Activated naive CD8-positive, alpha-beta T cell treated with anti-CD3 and anti-CD28 coated beads, Interleukin-2, amount 50 U/mL, for 16 hours (primary cell): ENCODE measurements around the gene GPR143.
"Not testable (repeated sequence)": the region's sequence is repeated elsewhere in the genome, so short reads cannot be mapped to it uniquely, and the experiment has no call there.

ENCODE experiments used
- DNase-seq: peaks from one replicate; pipeline ENCODE4 v3.0.0-alpha.2; 2020; ENCODE audit warnings: low read depth, low spot score

Gene GPR143

DNA sequence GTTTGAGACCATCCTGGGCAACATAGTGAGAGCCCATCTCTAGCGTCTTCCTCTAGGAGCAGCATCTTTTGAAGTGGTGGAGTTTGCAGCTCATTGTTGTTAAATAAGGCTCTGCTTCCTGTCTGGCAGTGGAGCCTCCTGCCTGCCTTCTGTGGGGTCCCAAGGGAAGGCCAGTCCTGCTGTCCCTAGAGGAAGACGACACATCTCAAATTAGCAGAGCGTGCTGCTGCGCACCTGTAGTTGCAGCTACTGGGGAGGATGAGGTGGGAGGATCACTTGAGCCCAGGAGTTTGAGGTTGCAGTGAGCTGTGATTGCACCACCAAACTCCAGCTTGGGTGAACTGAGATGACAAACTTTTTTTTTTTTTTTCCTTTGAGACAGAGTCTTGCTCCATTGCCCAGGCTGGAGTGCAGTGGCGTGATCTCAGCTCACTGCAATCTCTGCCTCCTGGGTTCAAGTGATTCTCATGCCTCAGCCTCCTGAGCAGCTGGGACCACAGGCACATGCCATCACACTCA, 2.7 kb upstream of the GPR143 start:
- not testable (repeated sequence) for DNase-seq

DNA sequence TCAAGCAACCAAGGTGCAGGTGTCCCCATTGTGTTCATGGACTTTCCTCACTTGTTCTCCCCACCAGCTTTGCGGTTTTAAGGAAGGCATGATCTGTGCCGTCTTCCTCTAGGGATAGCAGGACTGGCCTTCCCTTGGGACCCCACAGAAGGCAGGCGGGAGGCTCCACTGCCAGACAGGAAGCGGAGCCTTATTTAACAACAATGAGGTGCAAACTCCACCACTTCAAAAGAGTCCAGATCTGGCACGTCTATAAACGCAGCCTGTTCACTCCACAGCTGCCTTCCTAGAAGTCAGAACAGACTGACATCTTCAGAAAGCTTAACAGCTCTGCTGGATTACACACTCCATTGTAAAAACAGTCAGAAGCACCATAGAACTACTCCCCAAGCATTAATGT, 1.7 kb upstream of the GPR143 start:
- no peak for DNase-seq

DNA sequence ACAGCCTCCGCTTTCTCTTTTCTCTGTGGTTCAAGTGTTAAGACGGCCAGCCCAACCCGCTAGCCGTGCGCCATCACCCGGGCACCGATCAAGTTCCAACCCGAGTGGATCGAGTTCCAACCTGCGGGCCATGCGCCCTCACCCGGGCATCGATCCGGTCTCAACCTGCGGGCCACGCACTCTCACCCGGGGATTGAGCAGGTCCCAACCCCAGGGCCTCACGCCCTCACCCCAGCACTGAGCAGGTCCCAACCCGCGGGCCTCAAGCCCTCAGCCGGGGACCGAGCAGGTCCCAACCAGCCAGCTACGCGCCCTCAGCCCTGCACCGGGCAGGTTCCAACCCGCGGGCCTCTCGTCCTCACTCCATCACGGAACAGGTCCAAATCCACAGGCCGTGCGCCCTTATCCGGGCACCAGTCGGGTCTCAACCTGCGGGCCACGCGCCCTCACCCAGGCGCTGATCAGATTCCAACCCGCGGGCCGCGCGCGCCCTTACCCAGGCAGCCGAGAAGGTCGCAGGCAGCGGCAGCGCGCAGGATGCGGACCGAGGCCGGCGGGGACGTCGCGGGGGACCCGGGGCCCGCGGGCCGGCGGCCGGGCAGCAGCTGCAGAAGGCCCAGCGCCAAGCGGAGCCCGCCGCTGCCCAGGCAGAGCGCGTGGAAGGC, 443 bp downstream of the GPR143 start:
- no peak for DNase-seq

DNA sequence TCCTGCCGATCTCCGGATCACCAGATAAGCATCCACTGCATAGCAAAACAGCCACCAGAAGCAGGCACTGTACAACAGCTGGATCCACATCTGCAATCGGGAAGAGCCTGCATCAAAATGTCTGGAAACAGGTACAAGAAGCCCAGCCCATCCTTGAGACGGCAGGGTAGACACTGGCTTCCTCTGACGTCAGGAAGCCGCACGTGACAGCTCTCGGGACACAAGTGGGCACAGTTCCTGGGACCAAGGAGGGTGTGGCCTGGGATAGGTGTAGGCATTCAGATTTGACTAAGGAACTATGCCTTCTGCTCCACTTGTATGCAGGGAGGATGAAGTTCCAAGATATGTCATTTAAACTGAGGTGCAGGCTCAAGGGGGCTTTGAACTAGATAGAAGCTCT, 6.3 kb downstream of the GPR143 start:
- no peak for DNase-seq

DNA sequence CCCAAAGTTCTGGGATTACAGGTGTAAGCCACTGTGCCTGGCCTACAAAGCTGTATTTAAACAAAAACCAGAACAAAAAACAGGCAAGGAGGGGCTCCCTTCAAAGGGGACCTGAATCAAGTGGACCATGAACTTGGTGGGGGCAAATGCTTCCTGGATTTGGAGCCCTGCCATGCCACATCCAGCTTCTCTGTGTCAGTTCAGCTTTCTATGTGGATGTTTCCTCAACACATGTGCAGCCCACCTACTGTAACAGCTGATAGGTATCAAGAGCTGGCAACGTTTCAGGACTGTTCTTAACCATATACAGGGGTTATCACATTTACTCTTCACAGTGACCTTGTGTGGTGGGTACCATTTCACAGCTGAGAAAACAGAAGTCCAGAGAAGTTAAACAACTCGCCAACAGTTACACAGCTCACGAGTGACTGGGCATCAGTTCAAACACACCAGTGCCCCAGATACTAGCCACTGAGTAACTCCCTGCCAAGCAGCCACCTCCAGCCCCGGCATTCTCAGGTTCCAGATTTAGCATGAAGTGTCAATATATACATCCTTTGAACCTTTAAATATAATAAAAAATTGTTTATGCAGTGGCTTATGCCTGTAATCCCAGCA, 7.5 kb downstream of the GPR143 start:
- no peak for DNase-seq

DNA sequence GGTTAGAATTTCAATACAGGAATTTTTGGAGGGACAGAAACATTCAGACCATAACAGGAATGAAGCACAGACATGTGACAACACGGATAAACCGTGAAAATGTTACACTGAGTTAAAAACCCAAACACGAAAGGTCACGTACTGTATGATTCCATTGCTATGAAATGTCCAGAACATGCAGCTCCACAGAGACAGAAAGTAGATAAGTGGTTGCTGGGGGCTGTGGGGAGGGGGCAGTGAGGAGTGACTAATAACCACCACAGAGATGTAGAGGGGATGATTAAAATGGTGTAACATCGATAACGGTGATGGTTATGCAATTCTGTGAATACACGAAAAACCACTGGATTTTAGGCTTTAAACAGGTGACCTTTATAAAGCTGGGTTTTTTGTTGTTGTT, 8.3 kb downstream of the GPR143 start:
- no peak for DNase-seq

DNA sequence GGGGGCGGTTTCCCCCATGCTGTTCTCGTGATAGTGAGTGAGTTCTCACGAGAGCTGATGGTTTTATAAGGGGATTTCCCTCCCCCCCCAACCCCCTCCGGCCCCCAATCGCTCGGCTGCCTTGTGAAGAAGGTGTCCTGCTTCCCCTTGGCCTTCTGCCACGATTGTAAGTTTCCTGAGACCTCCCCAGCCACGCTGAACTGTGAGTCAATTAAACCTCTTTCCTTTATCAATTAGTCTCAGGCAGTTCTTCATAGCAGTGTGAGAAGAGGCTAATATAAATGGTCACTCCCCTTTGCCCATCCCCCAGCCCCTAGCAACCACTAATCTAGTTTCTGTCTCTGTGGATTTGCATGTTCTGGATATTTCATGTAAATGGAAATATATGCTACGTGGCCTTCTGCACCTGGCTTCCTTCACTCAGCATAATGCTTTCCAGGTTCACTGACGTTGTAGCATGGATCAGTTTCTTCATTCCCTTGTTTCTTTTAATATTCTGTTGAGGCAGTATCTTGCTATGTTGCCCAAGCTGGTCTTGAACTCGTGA, 16.4 kb downstream of the GPR143 start:
- DNase-seq, result no peak

DNA sequence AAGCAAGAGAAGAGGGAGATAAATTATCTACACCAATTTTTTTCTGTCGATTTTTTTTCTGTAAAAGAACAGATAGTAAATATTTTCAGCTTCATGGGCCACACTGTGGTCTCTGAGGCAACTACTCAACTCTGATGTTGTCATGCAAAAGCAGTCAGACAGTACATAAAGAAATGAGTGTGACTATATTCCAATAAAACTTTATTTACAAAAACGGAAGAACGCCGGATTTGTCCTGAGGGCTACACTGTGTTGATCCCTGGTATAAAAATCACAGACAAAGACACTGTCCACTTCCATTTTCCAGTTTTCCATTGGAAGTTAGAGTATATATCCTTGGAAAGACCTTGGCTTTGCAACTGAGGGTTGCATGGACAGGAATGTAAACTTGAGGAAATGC, 18.0 kb downstream of the GPR143 start:
- no peak for DNase-seq

DNA sequence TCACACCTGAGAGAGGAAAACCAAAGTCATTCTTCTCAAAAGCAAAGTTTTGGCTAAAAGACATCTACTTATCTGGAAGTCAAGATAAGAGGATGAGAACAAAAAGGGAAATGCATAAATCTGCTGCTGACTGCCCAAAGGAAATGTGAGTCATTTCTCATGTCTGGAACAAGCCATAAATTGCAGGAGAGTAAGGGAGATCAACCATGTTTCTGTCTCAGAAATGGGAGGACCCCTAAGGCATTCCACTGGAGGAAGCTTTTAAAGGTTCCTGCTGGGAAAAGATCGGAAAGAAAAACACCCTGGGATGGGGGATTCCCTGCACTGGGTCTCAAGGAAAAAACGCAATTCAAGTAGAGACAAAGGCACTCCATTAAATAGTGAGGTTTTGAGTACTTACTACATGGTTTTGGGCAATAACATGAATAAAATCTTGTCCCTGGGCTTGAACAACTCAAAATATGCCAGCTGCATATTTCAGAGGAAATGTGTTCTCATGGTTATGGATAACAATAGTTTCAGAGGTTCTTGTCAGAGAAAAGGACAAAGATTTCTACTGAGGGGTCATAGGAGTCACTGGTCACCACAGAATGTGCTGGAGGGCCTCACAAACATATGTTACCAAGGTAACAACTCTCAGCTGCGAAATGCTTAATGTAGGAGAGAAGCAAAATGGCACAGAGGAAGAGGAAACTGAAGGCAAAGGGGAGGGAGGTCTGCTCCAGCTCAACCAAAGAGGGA, 19.3 kb downstream of the GPR143 start:
- no peak for DNase-seq

DNA sequence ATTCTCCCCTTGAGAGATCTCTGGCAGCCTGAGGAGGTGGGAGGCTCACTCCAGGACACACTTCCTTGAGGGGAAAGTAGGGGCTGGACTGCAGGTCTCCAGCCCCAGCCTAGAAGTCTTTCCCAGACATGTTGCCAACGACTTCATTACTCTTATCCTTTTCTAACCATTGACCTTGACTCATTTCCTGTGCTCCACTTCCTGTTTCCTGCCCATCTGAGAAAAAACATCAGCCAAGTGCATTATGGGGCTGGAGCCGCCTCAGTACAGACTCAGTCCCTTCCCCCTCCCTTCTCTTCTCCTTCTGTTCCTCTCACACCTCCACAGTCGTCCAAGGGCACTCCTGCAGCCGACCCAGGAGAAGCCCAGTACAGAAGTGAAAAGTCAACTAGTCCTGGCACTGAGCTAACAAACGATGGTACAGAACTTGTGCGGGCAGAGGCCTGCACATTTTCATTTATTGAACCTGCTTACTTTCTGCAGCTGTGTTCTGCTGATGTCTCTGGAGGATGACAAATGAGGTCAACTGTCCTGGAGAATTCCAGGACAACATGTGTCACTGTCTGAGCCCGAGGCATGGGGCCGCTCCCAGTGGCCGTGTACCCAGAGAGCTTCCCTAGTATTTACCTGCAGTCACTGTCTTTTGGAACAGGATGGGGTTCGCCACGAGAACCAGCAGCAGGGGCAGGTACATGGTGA, 20.1 kb downstream of the GPR143 start:
- no peak for DNase-seq

DNA sequence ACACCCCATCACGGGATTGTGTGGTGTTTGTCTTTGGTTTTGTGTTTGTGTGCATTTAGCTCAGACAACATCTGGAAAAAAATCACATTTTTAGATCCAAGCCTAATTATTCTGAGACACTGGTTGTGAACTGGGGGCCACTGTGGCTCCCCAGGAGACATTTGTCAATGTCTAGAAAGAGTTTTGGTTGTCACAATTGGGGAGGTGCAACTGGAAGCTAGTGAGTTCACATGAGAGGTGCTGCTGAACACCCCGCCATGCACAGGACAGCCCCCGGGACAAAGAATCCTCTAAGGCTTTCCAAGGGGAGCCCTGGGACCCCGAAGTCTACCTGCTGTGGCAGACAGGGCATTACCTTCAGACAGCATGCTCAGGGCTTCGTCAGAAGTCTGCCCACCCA, 26.5 kb downstream of the GPR143 start:
- no peak for DNase-seq

DNA sequence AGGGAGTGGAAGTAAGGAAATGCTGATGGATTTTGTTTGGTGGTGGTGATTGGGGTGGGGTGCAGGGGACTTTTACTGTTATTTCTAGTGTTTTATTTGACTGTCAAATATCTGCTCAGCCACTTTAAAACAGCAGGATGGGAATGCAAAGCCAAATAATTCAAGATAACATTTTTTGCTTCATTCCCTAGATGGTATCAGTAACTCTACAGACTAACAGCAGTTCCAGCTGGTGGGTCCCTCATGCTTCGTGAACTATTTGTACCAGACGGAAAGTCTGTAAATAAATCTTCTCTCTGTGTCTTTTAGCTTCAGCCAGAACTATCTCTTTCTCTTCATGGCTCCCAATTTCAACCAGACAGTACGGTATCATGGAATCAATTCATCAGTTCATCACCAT, 27.5 kb downstream of the GPR143 start:
- DNase-seq, result no peak

DNA sequence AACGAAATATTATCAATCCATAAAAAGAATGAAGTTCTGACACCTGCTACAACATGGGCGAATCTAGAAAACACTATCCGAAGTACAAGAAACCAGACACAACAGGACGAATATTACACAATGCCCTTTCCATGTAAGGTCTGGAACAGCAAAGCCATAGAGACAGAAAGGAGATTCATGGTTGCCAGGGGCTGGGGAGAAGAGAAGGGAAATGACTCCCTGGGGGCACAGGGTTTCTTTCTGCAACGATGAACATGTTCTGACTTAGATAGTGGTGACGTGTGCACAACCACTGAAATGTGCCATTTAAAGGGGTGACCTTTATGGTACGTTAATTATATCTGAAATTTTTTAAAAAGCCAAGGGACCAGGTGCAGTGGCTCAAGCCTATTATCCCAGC, 28.3 kb downstream of the GPR143 start:
- no peak for DNase-seq

DNA sequence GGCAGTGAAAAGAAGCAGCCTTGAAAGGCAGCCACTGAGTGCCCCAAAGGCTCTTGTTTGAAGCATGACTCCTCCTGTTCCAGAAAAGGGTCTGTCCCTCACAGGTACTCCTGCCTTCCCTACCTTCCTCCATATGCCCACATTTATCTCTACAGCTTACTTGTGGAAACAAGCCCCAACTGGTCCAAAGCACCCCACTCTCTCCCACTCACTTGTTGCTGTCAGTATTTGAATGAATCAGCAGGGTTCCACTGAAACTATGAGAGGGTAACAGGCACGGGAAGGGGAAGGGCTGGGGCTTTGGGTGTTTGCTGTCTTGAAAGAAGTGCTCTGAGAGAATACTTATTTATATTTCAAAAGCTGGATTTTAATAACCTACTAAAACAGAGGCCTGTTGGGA, 34.9 kb downstream of the GPR143 start:
- no peak for DNase-seq

DNA sequence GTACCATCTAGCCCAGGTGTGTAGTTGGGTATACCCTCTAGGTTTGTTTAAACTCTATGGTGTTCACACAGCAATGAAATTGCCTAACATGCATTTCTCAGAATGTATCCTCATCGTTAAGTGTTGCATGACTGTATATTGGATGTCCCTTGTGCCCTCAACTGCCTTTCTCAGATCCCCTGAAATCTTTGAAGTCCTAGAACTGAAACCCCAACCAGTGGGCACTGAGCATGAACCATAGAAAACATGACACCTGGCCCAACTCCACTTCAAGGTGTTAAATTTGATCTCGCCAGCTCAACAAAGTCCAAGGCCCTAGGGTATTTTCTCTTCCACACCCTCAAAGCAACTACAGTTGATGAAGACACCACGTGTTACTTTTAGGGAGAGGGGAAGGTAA, 35.6 kb downstream of the GPR143 start:
- DNase-seq, result no peak

DNA sequence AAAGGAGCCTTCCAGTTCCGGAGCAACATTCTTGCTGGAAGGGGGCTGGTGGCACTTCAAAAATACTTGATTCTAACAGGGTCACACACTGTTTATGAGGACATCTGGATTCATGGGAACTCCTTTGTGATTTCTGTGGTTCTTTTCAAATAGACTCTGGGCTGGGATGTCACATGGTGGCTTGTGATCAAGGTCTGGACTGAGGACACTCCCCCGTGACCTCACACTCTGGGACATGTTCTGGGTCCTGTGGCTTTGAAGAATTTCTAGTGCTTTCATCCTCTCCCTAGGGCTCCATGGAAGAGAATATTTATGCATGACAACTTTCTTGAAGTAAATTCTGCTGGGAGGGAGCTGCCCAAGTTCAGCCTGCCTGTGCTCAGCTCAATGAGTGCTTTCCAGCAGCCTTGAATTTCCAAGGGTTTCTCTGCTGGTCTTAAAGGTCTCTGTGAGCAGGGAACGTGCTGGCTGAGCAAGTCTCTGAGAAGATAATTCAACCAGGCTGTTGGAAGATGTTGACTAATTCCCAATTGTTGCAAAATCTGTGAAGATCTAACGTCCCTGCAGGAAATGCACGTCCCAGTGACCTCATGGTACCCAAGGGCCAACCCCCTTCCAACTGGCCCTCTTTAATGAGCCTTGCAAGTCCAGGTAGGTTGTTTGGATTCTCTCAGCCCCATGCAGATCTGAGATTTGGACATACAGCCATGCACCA, 36.3 kb downstream of the GPR143 start:
- no peak for DNase-seq

DNA sequence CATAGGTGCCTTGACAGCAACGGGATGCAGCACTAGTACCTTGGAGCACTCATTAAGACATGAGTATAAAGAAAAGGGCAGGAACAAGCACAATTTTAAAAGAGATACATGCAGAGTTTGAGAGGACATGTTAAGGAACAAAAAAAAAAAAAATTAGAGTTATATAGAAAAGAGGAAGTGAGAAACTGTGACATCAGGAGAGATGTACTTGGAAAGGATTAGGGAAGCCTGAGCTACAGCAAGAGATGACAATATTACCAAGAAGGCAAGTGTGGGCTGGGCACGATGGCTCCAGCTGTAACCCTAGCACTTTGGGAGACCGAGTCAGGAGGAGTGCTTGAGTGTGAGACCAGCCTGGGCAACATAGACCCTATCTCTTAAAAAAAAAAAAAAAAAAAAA, 37.4 kb downstream of the GPR143 start:
- no peak for DNase-seq

DNA sequence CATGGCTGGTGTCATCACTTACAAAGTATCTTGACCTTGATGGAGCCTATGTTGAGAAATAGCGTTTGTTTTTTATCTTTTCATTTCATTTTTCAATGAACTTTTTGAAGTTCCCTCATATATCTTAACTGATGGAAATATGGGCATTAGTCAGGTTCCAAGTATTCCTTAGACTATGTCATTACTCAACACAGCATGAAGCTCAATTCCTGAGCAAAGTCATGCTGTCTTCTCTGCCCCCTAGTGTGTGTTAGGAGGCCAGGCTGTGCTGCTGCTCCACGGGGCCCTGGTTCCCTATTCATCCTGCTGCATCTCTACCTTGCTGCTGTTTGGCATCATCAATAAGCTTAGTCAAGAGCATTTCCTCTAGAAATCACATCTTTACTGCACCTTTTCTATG, 40.9 kb downstream of the GPR143 start:
- DNase-seq, result no peak

DNA sequence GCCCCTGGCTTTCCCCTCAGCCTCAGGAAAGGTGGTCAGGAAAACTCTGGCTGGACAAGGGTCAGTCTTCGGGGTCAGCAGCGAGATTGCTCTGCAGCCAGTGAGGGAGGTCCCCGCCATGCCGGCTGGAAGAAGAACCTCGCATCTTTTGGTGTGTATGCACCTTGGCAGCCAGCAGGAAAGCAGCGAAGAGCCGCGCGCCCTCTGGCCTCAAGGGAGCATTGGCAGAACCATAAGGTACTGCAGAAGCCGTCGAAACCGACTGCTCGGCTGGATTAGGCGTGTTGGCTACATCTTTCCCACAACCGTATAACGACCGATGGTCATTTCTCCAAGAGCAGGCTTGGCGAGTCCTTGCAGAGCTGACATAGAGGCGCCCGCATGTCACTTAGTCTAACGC, 48.3 kb downstream of the GPR143 start:
- DNase-seq, result no peak

DNA sequence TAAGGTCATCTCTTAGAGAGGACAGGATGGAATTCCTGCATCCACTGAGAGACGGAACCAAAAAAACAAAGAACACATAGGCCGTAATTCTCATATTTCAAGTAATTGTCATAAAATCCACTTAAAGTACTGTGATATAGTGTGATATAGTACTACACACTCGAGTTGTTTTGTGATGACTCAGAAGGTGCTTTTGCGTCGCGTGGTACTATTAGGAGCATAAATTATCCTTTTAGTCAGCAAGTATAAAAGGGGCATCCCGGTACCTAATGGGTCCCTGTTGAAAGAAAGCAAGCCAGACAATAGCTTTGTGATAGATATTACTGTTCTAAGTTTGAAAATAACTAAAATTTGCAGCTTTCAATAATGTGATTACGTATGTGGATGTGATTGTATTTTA, 55.3 kb downstream of the GPR143 start:
- no peak for DNase-seq

DNA sequence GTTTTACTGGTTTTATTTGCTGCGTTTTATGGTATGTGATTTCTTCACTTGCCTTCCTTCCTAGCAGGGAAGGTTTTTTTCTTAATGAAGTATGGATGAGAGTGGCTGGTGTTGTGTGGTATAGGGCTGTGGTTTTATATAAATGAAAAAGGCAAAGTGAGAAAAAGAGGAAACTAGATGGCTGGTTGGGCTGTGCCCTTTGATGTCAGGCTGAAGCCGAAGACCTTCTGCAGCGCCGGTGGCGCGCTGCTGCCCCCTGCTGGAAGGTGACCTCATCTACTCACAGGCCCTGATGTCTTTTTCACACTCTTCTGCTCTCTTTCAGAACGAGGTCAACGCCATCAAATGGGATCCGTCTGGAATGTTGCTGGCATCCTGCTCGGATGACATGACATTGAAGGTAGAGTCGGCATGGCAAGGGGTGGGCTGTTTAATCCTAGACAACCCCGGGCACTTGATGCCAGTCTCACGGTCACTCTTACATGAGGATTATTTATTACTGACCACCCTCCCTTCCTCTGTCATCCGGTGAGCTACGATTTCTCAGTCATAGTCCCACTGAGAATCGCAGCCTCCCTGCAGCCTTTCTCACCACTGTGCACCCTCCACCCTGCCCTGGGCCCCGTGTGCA, 56.6 kb downstream of the GPR143 start:
- peak; percentile 35 for DNase-seq
